ENCODE measurements around the gene GEMIN5.

GRCh38 chr5:154986151-154986550, 48.1 kb upstream of the GEMIN5 start:
- TF ChIP-seq, protein P1, sequence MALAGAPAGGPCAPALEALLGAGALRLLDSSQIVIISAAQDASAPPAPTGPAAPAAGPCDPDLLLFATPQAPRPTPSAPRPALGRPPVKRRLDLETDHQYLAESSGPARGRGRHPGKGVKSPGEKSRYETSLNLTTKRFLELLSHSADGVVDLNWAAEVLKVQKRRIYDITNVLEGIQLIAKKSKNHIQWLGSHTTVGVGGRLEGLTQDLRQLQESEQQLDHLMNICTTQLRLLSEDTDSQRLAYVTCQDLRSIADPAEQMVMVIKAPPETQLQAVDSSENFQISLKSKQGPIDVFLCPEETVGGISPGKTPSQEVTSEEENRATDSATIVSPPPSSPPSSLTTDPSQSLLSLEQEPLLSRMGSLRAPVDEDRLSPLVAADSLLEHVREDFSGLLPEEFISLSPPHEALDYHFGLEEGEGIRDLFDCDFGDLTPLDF (CRISPR knock-in tag; IDR thresholded peaks at IDR 0.05): no peak
- no peak for TF ChIP-seq ZNF614 (CRISPR knock-in tag; IDR thresholded peaks at IDR 0.05; ENCODE audit: borderline replicate concordance)
- TF ChIP-seq EHMT2 (IDR thresholded peaks at IDR 0.05; ENCODE audit: borderline replicate concordance, low read depth, low read length): no peak
- no peak for TF ChIP-seq IRF2 (CRISPR knock-in tag; IDR thresholded peaks at IDR 0.05)
- TF ChIP-seq ZNF24 (IDR thresholded peaks at IDR 0.05): no peak
- TF ChIP-seq, protein P2, sequence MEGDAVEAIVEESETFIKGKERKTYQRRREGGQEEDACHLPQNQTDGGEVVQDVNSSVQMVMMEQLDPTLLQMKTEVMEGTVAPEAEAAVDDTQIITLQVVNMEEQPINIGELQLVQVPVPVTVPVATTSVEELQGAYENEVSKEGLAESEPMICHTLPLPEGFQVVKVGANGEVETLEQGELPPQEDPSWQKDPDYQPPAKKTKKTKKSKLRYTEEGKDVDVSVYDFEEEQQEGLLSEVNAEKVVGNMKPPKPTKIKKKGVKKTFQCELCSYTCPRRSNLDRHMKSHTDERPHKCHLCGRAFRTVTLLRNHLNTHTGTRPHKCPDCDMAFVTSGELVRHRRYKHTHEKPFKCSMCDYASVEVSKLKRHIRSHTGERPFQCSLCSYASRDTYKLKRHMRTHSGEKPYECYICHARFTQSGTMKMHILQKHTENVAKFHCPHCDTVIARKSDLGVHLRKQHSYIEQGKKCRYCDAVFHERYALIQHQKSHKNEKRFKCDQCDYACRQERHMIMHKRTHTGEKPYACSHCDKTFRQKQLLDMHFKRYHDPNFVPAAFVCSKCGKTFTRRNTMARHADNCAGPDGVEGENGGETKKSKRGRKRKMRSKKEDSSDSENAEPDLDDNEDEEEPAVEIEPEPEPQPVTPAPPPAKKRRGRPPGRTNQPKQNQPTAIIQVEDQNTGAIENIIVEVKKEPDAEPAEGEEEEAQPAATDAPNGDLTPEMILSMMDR (CRISPR knock-in tag; IDR thresholded peaks at IDR 0.05): no peak
- no peak for TF ChIP-seq POLR2A (IDR thresholded peaks at IDR 0.05; ENCODE audit: insufficient read depth in 1 of 2, low read depth in 2 of 2, low read length in 2 of 2)
- TF ChIP-seq, protein P3, sequence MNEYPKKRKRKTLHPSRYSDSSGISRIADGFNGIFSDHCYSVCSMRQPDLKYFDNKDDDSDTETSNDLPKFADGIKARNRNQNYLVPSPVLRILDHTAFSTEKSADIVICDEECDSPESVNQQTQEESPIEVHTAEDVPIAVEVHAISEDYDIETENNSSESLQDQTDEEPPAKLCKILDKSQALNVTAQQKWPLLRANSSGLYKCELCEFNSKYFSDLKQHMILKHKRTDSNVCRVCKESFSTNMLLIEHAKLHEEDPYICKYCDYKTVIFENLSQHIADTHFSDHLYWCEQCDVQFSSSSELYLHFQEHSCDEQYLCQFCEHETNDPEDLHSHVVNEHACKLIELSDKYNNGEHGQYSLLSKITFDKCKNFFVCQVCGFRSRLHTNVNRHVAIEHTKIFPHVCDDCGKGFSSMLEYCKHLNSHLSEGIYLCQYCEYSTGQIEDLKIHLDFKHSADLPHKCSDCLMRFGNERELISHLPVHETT (CRISPR knock-in tag; conservative IDR thresholded peaks at IDR 0.05): no peak
- no peak for TF ChIP-seq NFYB (CRISPR knock-in tag; IDR thresholded peaks at IDR 0.05)
- no peak for TF ChIP-seq ZNF232 (CRISPR knock-in tag; IDR thresholded peaks at IDR 0.05; ENCODE audit: borderline replicate concordance)
- no peak for TF ChIP-seq ZNF780A (CRISPR knock-in tag; IDR thresholded peaks at IDR 0.05)
- no peak for TF ChIP-seq ZNF615 (CRISPR knock-in tag; IDR thresholded peaks at IDR 0.05; ENCODE audit: borderline replicate concordance)
- TF ChIP-seq BHLHE40 (IDR thresholded peaks at IDR 0.05; ENCODE audit: low read length): no peak
- TF ChIP-seq JUNB (CRISPR knock-in tag; IDR thresholded peaks at IDR 0.05; ENCODE audit: borderline replicate concordance): no peak

All from HepG2 (cell line).